Activated CD8-positive, alpha-beta memory T cell treated with anti-CD3 and anti-CD28 coated beads, Interleukin-2, amount 10 ng/mL, durations not matched to agents 7 days and 5 days (primary cell): ENCODE measurements around the gene MRGPRG. TPM values are rescaled to one million over a fixed set of nuclear protein-coding genes. Genes with fewer than 3 reads are reported as not detected.
"Not testable (repeated sequence)": the region's sequence is repeated elsewhere in the genome, so short reads cannot be mapped to it uniquely, and the experiment has no call there.

Source experiments
- ATAC-seq: fragments of 150-1000 bp; cut with Tn5 transposase; one replicate; pipeline ENCODE4 v1.10.0; 2021; ENCODE audit warnings: moderate library complexity
- CTCF ChIA-PET: fragments of 350-600 bp; sonication (Branson Sonifier 250); formaldehyde crosslinking; loops from one replicate; lab custom pipeline; 2021; ENCODE audit warnings: antibody characterized with exemption; lab: Charles Lee
- DNase-seq: peaks from one replicate; pipeline ENCODE4 v3.0.0-alpha.2; 2020
- H3K27ac Mint-ChIP-seq: one replicate; pipeline ENCODE4 v1.8.0; 2021; ENCODE audit warnings: mild to moderate bottlenecking, mixed read lengths
- H3K27me3 Mint-ChIP-seq: one replicate; pipeline ENCODE4 v1.8.0; 2021; ENCODE audit warnings: mixed read lengths
- H3K36me3 Mint-ChIP-seq: one replicate; pipeline ENCODE4 v1.8.0; 2021; ENCODE audit warnings: mild to moderate bottlenecking, mixed read lengths
- H3K4me1 Mint-ChIP-seq: one replicate; pipeline ENCODE4 v1.8.0; 2021; ENCODE audit warnings: mixed read lengths
- H3K4me3 Mint-ChIP-seq: one replicate; pipeline ENCODE4 v1.8.0; 2021; ENCODE audit warnings: mild to moderate bottlenecking, moderate library complexity, mixed read lengths
- H3K9me3 Mint-ChIP-seq: one replicate; pipeline ENCODE4 v1.8.0; 2022; ENCODE audit warnings: low read depth, mixed read lengths
- total RNA-seq, 2 experiments: library from RNA; stranded (reverse); gene quantifications; one replicate each; pipeline ENCODE4 v1.2.3, GENCODE V29; 2021

MRGPRG gene
- total RNA-seq, 2 experiments from 2014 or later = not detected

DNA sequence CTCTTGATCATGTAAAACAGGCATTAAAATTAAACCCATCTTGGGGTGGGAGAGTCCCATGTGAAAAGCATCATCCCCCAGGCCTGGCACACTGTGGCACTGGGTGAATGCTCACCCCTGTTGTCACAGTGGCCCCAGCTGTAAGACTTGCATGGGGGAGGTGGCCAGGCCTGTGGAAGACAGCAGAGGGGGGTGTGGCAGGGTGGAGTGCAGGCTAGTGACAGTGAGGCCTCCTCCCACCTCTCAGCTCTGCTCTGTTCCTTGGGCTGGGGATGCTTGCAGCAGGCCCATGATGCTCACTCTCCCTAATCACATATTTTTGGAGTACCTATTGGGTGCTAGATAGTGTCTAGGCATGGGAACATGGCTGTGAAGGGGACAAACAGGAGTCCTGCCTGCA, 43.4 kb downstream of the MRGPRG start:
- Mint-ChIP-seq H3K4me1 (no peaks in the 10 kb centered on the region), H3K27me3 (peaks cover 9% of the 10 kb centered on the region), H3K36me3 (no peaks in the 10 kb centered on the region), H3K9me3 (peaks cover 5% of the 10 kb centered on the region), H3K4me3 (no peak overlapping the region), H3K27ac (no peak overlapping the region)
- CTCF ChIA-PET = no interaction called here
- DNase-seq (no peak), ATAC-seq (no peak)

DNA sequence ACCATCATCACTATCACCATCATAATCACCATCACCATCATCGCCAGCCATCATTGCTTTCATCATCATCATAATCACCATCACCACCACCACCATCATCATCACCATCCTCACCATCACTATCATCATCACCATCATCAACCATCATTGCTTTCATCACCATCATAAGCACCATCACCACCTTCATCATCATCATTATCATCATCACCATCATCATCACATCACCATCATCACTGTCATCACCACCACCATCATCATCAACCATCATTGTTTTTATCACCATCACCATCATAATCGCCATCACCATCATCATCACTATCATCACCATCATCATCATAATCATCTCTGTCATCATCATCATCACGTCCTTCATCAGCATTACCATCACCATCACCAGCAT, 44.2 kb downstream of the MRGPRG start:
- H3K27me3 Mint-ChIP-seq = peaks cover 14% of the 10 kb centered on the region
- no peak overlapping the region for H3K4me3 Mint-ChIP-seq
- DNase-seq (no peak), ATAC-seq (no peak)
- H3K36me3 Mint-ChIP-seq = no peaks in the 10 kb centered on the region
- peaks cover 5% of the 10 kb centered on the region for H3K9me3 Mint-ChIP-seq
- CTCF ChIA-PET = no interaction called here
- peaks cover 3% of the 10 kb centered on the region for H3K4me1 Mint-ChIP-seq
- no peak overlapping the region for H3K27ac Mint-ChIP-seq

DNA sequence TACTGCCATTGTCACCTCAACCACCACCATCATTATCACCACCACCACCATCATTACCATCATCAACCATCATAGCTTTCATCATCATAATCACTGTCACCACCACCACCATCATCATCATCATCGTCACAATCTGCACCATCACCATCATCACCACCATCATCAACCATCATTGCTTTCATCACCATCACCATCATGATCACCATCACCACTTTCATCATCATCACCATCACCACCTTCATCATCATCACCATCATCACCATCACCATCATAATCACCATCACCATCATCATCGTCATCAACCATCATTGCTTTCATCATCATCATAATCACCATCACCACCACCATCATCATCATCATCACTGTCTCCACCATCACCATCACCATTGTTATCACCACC, 44.8 kb downstream of the MRGPRG start:
- H3K27me3 Mint-ChIP-seq = peaks cover 20% of the 10 kb centered on the region
- DNase-seq = no peak
- peaks cover 6% of the 10 kb centered on the region for H3K4me1 Mint-ChIP-seq
- no peak overlapping the region for H3K4me3 Mint-ChIP-seq
- H3K36me3 Mint-ChIP-seq = no peaks in the 10 kb centered on the region
- no peak overlapping the region for H3K27ac Mint-ChIP-seq
- ATAC-seq = no peak
- H3K9me3 Mint-ChIP-seq = peaks cover 5% of the 10 kb centered on the region
- CTCF ChIA-PET = no interaction called here

DNA sequence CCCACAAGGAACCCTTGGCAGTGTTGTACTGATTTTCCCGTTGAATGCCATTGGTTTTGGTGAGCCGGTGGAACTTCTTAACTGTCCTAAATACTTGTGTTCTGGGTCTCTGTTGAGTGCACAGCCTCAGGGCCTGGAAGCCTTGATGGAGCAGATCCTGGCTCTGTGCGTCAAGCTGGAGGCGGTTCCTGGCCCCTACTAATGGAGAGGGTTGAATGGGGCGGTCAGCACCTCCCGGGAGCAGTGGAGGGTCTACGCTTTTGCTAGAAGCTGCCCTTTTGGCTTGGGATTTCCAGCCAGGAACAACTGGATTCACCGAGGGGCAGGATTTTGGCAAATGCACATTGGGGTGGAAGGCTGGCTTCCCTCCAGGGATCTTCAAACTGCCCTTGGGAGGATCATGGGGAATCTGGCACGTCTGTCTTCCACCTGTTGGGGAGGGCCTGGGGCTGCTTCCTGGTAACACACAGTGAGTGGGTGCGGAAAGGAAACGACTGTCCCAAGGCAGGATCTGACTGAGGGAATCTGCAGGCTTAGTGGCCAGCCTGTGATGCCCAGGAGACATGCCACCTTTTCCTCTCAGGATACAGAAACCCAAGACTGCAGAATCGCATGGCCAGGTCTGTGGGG, 46.6 kb downstream of the MRGPRG start:
- ATAC-seq (no peak), DNase-seq (no peak)
- Mint-ChIP-seq H3K27me3 (peaks cover 25% of the 10 kb centered on the region), H3K27ac (no peak overlapping the region), H3K9me3 (peaks cover 5% of the 10 kb centered on the region), H3K4me3 (no peak overlapping the region), H3K36me3 (no peaks in the 10 kb centered on the region), H3K4me1 (peaks cover 6% of the 10 kb centered on the region)
- CTCF ChIA-PET = no interaction called here

DNA sequence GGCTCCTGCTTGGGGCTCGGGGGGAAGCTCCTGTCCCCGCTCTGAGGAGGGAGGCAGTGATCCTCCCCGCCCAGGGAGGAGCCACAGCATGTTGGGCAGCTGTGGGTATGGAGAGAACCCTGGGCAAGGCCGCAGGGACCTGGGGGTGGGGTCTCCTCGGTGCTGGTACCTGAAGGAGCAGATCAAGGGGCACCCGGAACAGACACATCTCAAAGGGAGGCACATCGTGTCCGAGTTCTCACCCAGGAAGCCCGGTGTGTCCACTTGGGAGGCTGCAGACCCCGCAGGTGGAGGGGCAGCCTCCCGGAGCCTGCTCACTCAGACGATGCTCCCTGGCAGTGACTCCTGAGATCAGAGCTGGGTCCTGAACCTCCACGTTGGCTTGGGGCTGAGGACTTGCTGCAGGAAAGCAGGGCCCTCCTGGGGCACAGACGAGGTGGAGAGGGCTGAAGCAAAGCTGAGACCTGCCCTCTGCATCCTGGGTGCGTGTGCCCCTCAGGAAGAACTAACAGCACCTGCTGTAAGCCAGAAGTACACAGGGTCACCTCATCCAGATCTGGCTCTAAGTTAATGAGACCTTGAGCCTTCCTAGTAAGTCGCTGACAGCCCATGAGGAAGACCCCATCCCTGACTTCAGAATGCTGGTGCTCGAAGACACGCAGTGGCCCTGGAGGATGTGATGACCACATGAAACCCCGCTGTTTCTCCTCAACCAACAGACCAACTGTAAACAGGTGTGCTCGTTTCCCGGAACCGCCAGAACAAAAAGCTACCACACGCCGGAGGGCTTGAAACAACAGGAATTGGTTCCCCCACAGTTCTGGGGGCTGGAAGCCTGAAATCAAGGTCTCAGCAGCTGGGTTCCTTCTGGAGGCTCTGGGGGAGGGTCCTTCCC, 47.6 kb downstream of the MRGPRG start:
- H3K27ac Mint-ChIP-seq = no peak overlapping the region
- no peak for DNase-seq
- peaks cover 33% of the 10 kb centered on the region for H3K27me3 Mint-ChIP-seq
- H3K4me3 Mint-ChIP-seq = no peak overlapping the region
- H3K36me3 Mint-ChIP-seq = no peaks in the 10 kb centered on the region
- ATAC-seq = no peak
- H3K4me1 Mint-ChIP-seq = peaks cover 6% of the 10 kb centered on the region
- CTCF ChIA-PET = no interaction called here
- peaks cover 2% of the 10 kb centered on the region for H3K9me3 Mint-ChIP-seq

DNA sequence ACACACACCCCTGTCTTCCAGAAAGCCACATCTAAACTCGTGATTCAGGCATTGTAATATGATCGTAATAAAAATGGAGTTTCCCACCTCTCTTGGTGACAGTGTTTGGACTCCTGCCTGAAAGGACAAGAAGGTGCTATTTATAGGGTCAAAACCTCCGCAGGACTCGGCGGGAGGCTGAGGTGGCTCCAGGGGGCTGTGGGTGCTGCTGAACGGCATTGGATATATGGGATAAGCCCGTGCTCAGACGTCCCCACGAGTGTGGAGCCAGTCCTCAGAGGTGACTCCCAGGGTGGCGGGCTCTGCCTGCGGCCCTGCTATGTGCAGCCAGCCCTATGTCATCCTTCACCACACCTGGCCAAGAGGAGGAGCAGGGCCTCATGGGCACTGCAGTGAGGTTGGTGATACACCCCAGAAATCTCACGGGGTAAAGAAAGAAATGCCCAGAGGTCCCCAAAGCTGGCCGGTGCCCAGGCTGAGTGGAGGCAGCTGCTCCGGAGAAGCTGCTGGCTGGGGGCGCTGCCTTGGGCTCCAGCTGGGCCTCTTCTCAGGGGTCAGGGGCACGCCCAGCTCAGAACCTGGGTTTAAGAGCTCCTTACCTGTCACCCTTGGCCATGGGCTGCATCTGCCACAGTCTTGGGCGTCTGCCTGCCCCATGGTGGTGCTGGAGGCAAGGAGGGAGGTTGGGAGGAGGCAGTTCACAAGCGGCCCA, 48.4 kb downstream of the MRGPRG start:
- peaks cover 39% of the 10 kb centered on the region for H3K27me3 Mint-ChIP-seq
- H3K36me3 Mint-ChIP-seq = no peaks in the 10 kb centered on the region
- ATAC-seq (no peak), DNase-seq (no peak)
- H3K27ac Mint-ChIP-seq = no peak overlapping the region
- no peak overlapping the region for H3K4me3 Mint-ChIP-seq
- peaks cover 7% of the 10 kb centered on the region for H3K4me1 Mint-ChIP-seq
- CTCF ChIA-PET = no interaction called here
- no peaks in the 10 kb centered on the region for H3K9me3 Mint-ChIP-seq

DNA sequence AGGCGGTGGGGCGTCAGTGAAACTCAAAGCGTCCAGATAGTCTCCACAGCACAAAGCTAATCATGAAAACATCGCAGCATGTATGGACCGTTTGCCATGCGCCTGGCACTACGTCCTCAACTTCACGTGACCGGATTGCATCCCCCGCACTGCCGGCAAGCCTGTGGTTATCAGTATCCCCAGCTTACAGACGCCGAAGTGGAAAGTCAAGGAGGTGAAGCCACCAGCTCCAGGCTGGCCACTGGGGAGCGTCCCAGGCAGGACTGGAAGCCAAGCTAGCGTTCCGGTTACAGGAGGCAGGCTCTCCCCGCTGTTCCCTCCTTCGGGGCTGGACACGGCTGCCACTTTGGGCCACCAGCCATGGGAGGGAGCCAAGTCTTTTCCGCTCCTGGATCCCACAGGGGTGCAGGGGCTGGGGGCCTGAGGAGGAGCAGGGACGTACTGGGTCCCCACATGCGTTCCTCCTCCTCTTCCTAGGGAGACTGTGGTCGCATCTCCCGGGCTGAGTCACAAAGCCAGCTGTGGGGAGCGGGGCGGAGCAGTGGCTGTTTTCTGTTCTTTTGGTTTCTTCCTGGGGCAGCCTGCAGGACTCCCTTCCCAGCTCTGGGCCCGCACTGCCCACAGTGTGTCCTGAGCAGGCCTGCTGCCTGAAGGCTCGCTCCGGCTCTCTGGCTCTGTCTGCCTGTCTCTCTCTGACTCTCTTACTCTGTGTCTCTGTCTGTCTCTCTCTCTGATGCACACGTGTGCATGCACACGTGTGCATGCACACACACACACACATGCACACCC, 49.2 kb downstream of the MRGPRG start:
- Mint-ChIP-seq H3K27me3 (peaks cover 42% of the 10 kb centered on the region), H3K36me3 (no peaks in the 10 kb centered on the region), H3K27ac (no peak overlapping the region), H3K9me3 (no peaks in the 10 kb centered on the region), H3K4me1 (peaks cover 7% of the 10 kb centered on the region), H3K4me3 (no peak overlapping the region)
- CTCF ChIA-PET = no interaction called here
- no peak for ATAC-seq
- DNase-seq = no peak

DNA sequence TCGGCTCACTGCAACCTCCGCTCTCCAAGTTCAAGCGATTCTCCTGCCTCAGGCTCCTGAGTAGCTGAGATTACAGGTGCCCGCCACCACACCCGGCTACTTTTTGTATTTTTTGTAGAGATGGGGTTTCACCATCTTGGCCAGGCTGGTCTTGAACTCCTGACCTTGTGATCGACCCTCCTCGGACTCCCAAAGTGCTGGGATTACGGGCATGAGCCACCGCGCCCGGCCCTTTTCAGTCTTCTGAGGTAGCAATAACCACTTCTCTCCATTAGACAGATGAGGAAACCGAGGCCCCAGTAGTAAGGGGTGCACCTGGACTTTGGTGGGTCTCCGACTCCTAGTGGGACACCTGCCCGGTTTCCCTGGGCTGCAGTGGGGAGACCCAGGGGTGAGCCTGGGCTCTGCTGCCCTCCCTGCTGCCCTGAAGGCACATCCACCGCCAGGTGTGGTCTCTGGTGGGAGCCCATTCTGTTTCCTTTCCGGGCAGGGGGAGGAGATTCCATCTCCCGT, 49.8 kb downstream of the MRGPRG start:
- H3K27me3 Mint-ChIP-seq = peaks cover 46% of the 10 kb centered on the region
- DNase-seq, H3K27ac Mint-ChIP-seq, CTCF ChIA-PET, H3K9me3 Mint-ChIP-seq, ATAC-seq, H3K36me3 Mint-ChIP-seq, H3K4me1 Mint-ChIP-seq, H3K4me3 Mint-ChIP-seq: not testable (repeated sequence)

Other genes starting within 250 kb of the MRGPRG start
- 100 to 1,000 TPM; 347 to 389 TPM for gene NAP1L4, start 226.5 kb downstream of the MRGPRG start, total RNA-seq
- 100 to 1,000 TPM; 109 to 119 TPM for gene CARS1, start 161.4 kb downstream of the MRGPRG start, total RNA-seq
- gene OSBPL5, start 53.5 kb downstream of the MRGPRG start, total RNA-seq = 1 to 10 TPM; 2.5 to 2.6 TPM
- not detected for gene MRGPRE, start 13.6 kb upstream of the MRGPRG start, total RNA-seq
- gene ZNF195, start 160.3 kb upstream of the MRGPRG start, total RNA-seq = 10 to 100 TPM; 39.1 to 43.1 TPM